Activated CD8-positive, alpha-beta memory T cell treated with anti-CD3 and anti-CD28 coated beads for 1 hour (primary cell): Measurements from ENCODE around the gene PHTF2.

ENCODE experiments used
- DNase-seq, 2 donors: peaks; one replicate each; pipeline ENCODE4 v3.0.0-alpha.2; 2020; ENCODE audit warnings: low read depth in 1 of 2; ENCODE audit errors: extremely low read depth in 1 of 2

The PHTF2 gene

GRCh38 chr7:77791956-77792355 lies 6.6 kb upstream of the PHTF2 start:
- no peak for DNase-seq

GRCh38 chr7:77794000-77794399 lies 4.6 kb upstream of the PHTF2 start:
- DNase-seq = no peak

DNA sequence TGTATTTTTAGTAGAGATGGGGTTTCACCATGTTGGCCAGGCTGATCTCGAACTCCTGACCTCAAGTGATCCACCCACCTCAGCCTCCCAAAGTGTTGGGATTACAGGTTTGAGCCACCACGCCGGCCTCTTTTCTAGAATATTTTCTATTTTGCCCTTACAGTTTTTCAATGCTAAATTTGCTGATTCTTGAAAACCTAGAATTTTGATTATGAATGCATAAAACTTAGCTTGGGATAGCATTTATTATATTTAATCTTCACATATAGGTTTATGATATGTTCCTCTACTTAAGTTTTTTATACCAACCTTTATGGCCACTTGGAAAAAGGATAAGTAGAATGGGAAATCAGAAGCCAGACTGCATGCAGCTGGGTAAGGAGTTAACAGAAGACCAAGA lies 2.5 kb upstream of the PHTF2 start:
- DNase-seq = no peak

- no peak for DNase-seq
Observed at GRCh38 chr7:77796960-77797359, 1.6 kb upstream of the PHTF2 start.

DNA sequence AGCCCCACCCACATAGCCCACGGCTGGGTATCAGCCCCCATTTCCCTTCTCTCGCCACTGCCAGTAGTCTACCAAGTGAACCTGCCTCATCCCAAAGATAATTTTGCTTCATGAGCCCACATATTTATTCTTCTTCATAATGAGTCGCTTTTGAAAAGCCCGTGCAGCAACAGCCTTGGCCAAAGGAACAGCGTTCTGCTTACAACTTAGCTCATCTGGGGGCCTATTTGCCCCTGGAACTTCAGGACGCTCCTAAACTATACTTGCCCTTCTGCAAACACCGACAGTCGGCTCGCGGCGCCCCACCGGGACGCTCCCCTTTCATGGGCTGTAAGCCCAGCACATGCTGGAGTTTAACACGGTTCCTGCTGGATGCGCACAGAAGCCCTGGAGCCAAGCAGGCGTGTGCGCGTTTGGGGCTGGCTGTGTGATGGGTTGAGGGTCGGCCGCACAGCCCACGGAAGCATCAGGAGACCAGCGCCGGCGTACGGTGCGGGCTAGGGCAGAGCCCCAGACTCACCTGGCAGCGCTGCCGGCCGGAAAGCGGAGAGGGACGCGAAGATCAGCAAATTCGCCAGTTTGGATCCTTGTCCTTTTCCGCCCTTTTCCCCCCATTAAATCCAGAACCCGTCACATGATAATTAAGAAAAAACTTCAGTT lies 709 bp upstream of the PHTF2 start:
- DNase-seq = no peak

DNA sequence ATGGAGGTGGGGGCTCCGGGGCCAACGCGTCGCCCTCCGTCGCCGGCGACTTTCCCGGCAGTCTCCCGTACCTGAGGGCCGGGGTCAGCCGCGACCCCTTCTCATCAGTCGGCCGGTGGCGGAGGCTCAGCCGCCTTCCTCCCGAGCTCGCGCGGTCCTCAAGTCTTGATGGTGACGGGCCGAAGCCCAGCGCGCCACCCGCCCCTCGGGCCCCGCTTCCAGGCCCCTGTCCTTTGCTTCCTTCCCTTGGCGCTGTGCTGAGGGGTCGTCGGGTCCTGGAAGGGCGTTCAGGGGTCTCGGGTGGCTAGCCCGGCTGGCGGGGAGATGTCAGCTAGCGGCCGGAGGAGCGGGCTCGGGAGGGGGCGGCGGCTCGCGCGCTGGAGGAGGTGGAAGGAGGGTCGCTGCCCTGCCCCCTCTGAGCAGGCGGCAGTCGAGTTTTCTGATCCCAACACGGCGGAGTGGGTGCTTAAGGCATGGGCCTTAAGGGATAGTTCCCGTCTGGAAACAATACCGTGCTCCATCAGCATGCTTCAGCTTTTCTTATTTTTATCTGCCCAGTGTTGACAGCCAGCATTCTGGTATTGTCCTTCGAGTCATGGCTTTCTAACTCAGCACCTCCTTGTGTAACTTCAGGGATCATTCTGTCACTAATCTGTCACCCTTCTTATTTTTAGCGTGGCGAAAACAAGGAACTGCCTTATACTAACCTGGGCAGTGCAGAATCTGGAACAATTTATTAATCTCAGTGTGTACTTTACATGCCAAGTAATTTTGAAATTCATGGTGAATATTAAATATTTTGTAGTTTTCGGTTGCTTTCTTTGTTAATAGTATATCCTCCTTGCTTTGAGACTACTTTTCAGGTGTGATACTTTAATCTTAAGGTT lies 748 bp downstream of the PHTF2 start:
- peak in 1 of 2 donors; percentile 3 for DNase-seq

DNA sequence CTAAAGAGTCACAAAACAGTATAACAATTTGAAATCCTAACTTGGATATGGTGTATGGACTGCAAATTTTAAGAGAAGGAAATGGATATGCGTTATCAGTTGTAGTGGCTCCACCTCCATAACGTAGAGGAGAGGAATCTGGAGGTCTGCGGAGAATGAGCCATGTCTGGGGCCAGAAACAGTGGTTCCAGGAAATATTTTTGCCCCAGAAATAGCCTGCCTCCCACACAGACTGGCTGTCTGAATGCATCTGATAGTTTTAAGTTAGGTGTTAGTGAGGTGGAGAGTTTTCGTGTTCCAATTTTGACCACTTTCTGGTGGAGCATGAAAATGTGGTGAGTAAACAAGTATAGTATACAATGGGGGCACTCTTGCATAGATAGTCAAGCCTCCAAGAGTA lies 1.6 kb downstream of the PHTF2 start:
- DNase-seq = no peak

- no peak for DNase-seq
Observed at GRCh38 chr7:77800730-77801129, 2.2 kb downstream of the PHTF2 start.

DNA sequence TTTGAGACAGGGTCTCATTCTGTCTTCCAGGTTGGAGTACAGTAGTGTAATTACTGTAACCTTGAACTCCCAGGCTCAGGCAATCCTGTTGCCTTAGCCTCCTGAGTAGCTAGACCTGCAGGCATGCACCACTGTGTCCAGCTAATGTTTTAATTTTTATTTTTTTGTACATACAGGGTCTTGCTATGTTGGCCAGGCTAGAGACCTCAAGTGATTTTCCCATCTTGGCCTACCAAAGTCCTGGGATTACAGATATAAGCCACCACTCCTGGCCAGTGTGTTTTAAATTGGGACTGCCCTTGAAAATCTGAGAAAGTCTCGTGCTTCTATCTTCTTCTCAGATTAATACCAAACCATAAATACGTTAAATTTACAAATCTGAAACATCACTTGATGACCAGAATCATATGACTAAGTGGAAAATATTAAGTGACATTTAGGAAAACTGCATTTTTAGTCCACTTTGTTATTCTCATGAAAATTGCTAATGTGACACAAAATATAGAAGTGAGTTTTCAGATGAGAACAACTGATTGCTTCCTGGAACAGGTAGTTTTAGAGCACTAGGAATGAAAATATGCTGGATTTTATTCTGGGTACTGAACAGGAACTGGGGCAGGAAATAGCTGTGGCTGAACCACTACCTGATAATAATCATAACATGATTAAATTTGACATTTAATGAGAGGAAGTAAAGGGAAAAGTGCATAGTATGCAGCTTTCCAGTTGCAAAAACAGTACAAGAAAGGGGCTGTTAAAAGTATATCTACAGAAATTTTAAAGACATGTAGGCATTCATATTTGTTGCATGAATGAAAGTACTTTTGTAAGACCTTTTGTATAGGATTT lies 4.2 kb downstream of the PHTF2 start:
- DNase-seq = no peak

DNA sequence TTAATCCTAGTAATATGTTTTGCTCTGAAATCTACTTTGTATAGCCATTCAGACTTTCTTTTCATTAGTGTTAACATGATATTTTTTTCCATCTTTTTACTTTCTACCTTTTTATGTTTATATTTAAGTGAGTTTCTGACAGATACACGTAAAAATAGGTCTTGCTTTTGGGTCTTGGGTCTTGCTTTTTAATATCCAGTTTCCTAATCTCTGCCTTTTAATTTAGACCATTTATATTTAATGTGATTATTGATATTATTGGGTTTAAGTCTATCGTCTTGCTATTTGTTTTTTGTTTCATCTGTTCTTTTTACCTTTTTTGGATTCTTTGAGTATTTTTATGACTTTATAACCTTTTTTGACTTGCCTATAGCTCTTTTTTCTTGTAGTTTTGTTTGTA lies 7.9 kb downstream of the PHTF2 start:
- no peak for DNase-seq

DNA sequence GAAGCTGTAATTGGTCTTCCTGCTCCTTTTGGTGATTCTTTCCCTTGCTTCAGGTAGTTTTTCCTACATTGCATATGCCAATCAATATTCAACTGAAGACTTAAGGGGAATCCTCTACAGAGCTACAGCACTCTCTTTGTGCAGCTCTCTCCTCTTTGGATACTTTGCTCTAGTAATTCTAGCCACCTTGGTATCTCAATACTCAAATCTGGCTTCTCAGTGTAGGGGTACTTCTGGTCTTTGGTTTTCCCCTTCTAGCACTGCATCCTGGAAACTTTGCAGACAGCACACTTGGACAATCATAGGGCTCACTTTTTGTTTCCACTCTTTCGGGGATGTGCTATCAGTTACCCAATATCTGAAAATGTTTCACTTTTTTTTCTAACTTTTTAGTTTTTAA lies 9.9 kb downstream of the PHTF2 start:
- no peak for DNase-seq

GRCh38 chr7:77811516-77812289 lies 13.1 kb downstream of the PHTF2 start:
- no peak for DNase-seq

- no peak for DNase-seq
Observed at GRCh38 chr7:77812290-77812685, 13.7 kb downstream of the PHTF2 start.

DNA sequence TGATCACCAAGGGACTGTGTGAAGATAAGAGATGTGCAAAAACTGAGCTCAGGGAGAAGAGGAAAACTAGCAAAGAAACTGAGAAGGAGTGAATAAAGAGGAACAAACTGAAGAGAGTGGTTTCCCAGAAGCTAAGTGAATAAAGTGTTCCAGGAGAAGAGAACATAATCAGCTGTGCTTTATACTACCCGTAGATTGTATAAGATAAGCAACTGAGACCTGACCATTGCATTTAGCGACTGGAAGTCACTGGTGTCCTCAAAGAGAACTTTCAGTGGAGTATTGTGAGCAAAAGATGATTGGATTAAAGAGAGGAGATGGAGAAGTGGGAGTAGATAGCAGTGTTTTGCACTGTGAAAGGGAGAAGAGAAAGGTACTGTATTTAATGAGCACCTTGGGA lies 14.6 kb downstream of the PHTF2 start:
- DNase-seq = no peak

DNA sequence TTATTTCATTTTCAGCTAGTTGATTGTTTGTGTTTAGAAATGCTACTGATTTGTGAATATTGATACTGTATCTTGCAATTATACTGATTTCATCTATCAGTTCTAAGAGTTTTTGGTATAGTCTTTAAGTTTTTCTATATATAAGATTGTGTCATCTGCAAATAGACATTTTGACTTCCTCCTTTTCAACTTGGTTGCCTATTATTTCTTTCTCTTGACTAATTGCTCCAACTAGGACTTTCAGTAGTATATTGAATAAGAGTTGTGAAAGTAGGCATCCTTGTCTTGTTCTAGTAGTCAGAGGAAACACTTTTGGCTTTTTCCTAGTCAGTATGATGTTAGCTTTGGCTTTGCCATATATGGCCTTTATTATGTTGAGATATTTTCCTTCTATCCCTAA lies 20.4 kb downstream of the PHTF2 start:
- DNase-seq = no peak

DNA sequence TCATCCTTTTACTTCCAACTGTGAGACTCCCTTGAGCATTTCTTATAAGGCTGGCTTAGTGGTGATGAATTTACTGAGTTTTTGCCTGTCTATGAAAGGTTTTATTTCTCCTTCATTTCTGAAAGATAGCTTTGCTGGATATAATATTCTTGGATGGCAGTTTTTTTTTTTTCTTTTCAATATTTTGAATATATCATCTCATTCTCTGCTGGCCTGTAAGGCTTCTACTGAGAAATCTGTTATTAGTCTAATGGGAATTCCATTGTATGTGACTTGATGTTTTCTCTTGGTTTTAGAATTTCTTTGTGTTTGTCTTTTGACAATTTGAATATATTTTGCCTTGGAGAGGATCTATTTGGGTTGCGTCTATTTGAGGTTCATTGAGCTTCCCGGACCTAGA lies 22.4 kb downstream of the PHTF2 start:
- no peak for DNase-seq

DNA sequence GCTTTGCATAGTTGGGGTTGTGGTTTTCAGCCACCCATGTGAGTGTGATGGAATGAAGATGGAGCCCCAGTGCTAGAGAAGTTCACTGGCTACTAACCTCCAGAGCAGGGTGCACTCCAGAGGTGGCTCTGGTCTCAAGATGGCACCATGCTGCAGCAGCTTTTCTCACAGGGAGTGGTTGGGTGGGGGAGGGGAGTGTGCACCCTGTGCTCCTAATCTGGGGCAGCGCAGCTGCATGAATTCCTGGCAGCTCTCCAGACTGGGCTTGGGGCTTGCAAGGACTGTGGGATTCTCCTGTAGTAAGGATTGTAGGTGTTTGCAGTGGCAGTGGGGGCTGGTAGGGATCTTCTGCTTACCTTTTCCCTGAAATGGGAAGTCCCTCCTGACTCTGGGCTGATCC lies 23.7 kb downstream of the PHTF2 start:
- DNase-seq = no peak

DNA sequence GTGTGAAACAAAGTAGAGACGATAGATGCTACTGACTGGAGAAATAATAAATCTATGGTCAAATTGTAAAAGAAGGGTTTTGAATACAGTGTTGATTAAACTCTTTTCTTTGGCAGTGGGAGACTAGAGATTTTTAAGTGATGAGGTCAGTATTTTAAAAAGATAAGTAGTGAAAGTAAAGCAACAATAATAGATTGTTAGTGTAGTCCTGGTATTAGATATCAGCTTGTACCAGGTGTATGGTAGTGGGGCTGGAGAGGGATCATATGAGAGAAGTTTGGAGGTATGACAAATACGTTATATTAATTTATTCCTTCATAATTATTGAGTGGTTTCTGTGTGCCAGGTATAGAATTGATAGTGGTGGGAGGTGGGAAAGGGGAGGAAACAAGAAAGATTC lies 25.2 kb downstream of the PHTF2 start:
- DNase-seq = no peak

- DNase-seq = no peak
Observed at GRCh38 chr7:77824636-77825035, 26.1 kb downstream of the PHTF2 start.

DNA sequence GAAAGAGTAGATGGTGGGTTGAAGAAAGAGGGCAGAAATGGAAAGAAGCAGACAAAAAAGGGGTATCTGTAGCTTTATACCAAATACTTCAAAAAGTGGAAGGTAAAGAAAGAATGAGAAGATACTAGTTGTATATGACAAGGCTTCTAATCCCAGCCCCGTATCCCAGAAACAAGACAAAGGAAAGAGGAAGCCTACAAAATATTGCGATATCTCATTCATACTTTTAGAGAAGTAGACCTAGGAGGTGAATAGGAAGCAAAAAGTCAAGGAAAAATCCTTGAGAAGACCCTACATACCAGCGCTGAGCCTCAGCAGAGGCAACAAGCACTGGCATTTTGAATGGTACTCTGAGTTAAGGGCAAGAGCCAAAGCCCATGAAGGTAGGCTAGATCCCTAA lies 26.6 kb downstream of the PHTF2 start:
- no peak for DNase-seq

DNA sequence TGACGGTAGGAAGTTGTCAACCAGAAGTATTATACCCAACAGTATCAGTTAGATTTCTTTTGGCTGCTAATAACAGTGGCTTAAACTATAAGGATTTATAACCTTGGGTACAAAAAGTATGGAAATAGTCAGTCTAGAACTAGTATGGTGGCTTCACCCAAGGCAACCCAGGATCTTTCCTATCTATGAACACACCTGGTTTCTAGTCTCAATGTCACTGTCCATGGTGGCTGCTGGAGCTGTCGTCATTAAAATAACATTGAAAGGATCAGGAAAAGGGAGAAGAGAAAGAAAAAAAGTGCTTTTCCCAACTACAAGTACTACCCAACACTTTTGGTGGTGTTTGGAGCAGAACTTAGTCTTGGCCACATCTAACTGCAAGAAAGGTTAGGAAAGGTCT lies 27.7 kb downstream of the PHTF2 start:
- no peak for DNase-seq
